Loucy (cell line): ENCODE results near the gene PDGFD.

ENCODE experiments used
- H2AFZ ChIP-seq: fragments of 200-600 bp; sonication (generic); 2 replicates; pipeline ENCODE4 v1.6.0; 2016; ENCODE audit warnings: antibody characterized with exemption, mild to moderate bottlenecking, low read length, moderate library complexity
- H3F3A ChIP-seq: fragments of 200-600 bp; 2 replicates; pipeline ENCODE4 v1.6.0; 2016; ENCODE audit warnings: antibody characterized with exemption, low read depth, mild to moderate bottlenecking
- H3K27me3 ChIP-seq: fragments of 200-600 bp; sonication (generic); 2 replicates; pipeline ENCODE4 v1.6.1; 2014; ENCODE audit warnings: low read length, mild to moderate bottlenecking; ENCODE audit not compliant: insufficient read depth, poor library complexity, severe bottlenecking
- H3K36me3 ChIP-seq: fragments of 200-600 bp; sonication (generic); 2 replicates; pipeline ENCODE4 v1.6.1; 2016; ENCODE audit warnings: low read length; ENCODE audit not compliant: insufficient read depth
- H3K4me1 ChIP-seq: fragments of 200-600 bp; sonication (generic); 2 replicates; pipeline ENCODE4 v1.5.1; 2014; ENCODE audit warnings: low read length, mild to moderate bottlenecking; ENCODE audit not compliant: insufficient read depth, poor library complexity, severe bottlenecking
- H3K4me2 ChIP-seq: fragments of 200-600 bp; sonication (generic); 2 replicates; pipeline ENCODE4 v1.6.0; 2014; ENCODE audit warnings: antibody characterized with exemption, low read length, low read depth, mild to moderate bottlenecking; ENCODE audit not compliant: poor library complexity, severe bottlenecking
- H3K4me3 ChIP-seq: fragments of 200-600 bp; sonication (generic); 2 replicates; pipeline ENCODE4 v1.5.1; 2014; ENCODE audit warnings: low read length, mild to moderate bottlenecking, mixed read lengths; ENCODE audit not compliant: poor library complexity, severe bottlenecking
- H3K79me2 ChIP-seq: fragments of 200-600 bp; sonication (generic); 2 replicates; pipeline ENCODE4 v1.6.1; 2014; ENCODE audit warnings: low read length; ENCODE audit not compliant: insufficient read depth
- H3K9ac ChIP-seq: fragments of 200-600 bp; sonication (generic); 2 replicates; pipeline ENCODE4 v1.6.0; 2014; ENCODE audit warnings: mild to moderate bottlenecking, low read depth, low read length, moderate library complexity; ENCODE audit not compliant: poor library complexity, severe bottlenecking
- H3K9me2 ChIP-seq: fragments of 200-600 bp; sonication (generic); replicated peaks from 2 replicates; pipeline ENCODE4 v1.6.1; 2016; ENCODE audit warnings: low read depth, low read length, mixed read lengths
- H3K9me3 ChIP-seq: fragments of 200-600 bp; sonication (generic); 2 replicates; pipeline ENCODE4 v1.6.1; 2014; ENCODE audit warnings: mild to moderate bottlenecking, antibody characterized with exemption, low read length, low read depth; ENCODE audit not compliant: insufficient read depth
- H4K20me1 ChIP-seq: fragments of 200-600 bp; sonication (generic); 2 replicates; pipeline ENCODE4 v1.6.0; 2014; ENCODE audit warnings: antibody characterized with exemption, low read length, mild to moderate bottlenecking; ENCODE audit not compliant: insufficient read depth, poor library complexity, severe bottlenecking
- CTCF ChIP-seq: fragments of 200-600 bp; sonication (generic); conservative IDR thresholded peaks from 2 replicates; pipeline ENCODE4 v1.5.1; 2014; ENCODE audit warnings: mild to moderate bottlenecking, antibody characterized with exemption, low read length
- EZH2phosphoT487 ChIP-seq: fragments of 200-600 bp; IDR thresholded peaks from 2 replicates; pipeline ENCODE4 v1.6.1; 2018; ENCODE audit warnings: antibody characterized with exemption, mild to moderate bottlenecking, moderate library complexity, borderline replicate concordance

The PDGFD gene

GRCh38 chr11:103872748-103873147, 291.2 kb downstream of the PDGFD start:
- peaks cover 38% of the 10 kb centered on the region for H3K4me1 ChIP-seq
- H3K9me2 ChIP-seq: no peaks in the 10 kb centered on the region
- TF ChIP-seq CTCF (no peak), EZH2phosphoT487 (no peak)
- H2AFZ ChIP-seq: no peak overlapping the region
- H3K79me2 ChIP-seq: no peaks in the 10 kb centered on the region
- H4K20me1 ChIP-seq: no peaks in the 10 kb centered on the region
- no peak overlapping the region for H3K9ac ChIP-seq
- H3K27me3 ChIP-seq: no peaks in the 10 kb centered on the region
- peak overlapping the region; percentile 50 for H3K4me2 ChIP-seq
- no peak overlapping the region for H3K4me3 ChIP-seq
- no peaks in the 10 kb centered on the region for H3K36me3 ChIP-seq
- H3K9me3 ChIP-seq: no peaks in the 10 kb centered on the region
- no peaks in the 10 kb centered on the region for H3F3A ChIP-seq

- H3K4me3 ChIP-seq: no peak overlapping the region
- peak overlapping the region; percentile 50 for H3K4me2 ChIP-seq
- peaks cover 38% of the 10 kb centered on the region for H3K4me1 ChIP-seq
- peak overlapping the region; percentile 55 for H2AFZ ChIP-seq
- no peaks in the 10 kb centered on the region for H3F3A ChIP-seq
- no peaks in the 10 kb centered on the region for H4K20me1 ChIP-seq
- no peaks in the 10 kb centered on the region for H3K36me3 ChIP-seq
- no peaks in the 10 kb centered on the region for H3K27me3 ChIP-seq
- no peaks in the 10 kb centered on the region for H3K9me3 ChIP-seq
- no peaks in the 10 kb centered on the region for H3K9me2 ChIP-seq
- no peak for TF ChIP-seq EZH2phosphoT487
- TF ChIP-seq CTCF: no peak
- H3K9ac ChIP-seq: peak overlapping the region; percentile 7
- H3K79me2 ChIP-seq: no peaks in the 10 kb centered on the region
Measured at GRCh38 chr11:103871923-103872551, 291.9 kb downstream of the PDGFD start.

- Histone ChIP-seq H3K4me1 (peaks cover 31% of the 10 kb centered on the region), H4K20me1 (no peaks in the 10 kb centered on the region), H3K36me3 (no peaks in the 10 kb centered on the region), H3K27me3 (no peaks in the 10 kb centered on the region), H3K79me2 (no peaks in the 10 kb centered on the region), H3F3A (no peaks in the 10 kb centered on the region), H3K4me3 (no peak overlapping the region), H3K9me2 (no peaks in the 10 kb centered on the region), H3K4me2 (no peak overlapping the region), H3K9me3 (no peaks in the 10 kb centered on the region), H2AFZ (no peak overlapping the region), H3K9ac (no peak overlapping the region)
- TF ChIP-seq EZH2phosphoT487 (no peak), CTCF (no peak)
Measured at GRCh38 chr11:103870821-103871309, 293.1 kb downstream of the PDGFD start.
